ENCODE results near the gene FASLG. TPM values are rescaled to one million over a fixed set of nuclear protein-coding genes. Genes with fewer than 3 reads are reported as not detected.
"Not testable (repeated sequence)": the region's sequence is repeated elsewhere in the genome, so short reads cannot be mapped to it uniquely, and the experiment has no call there.

FASLG gene
- total RNA-seq (2014; rRNA removed; shearing (Covaris generic)): not detected in 2 replicates

- DNase-seq (ENCODE audit: low read depth): no peak
These were observed at the start of gene FASLG for GRCh38 chr1:172658871-172659453. FASLG (plus strand) TSS chr1:172659103; CDS start chr1:172659202, 99 bp downstream.

- DNase-seq (ENCODE audit: low read depth): peak; percentile 19
These were observed 49.4 kb upstream of the FASLG start for GRCh38 chr1:172609528-172609927.

GRCh38 chr1:172612478-172612877 lies 46.4 kb upstream of the FASLG start:
- DNase-seq (ENCODE audit: low read depth): no peak

GRCh38 chr1:172613294-172613693 lies 45.6 kb upstream of the FASLG start:
- no peak for DNase-seq (ENCODE audit: low read depth)

- DNase-seq (ENCODE audit: low read depth): no peak
These were observed 42.7 kb upstream of the FASLG start for GRCh38 chr1:172616195-172616594.

- peak; percentile 35 for DNase-seq (ENCODE audit: low read depth)
These were observed 42.3 kb upstream of the FASLG start for GRCh38 chr1:172616636-172617035.

GRCh38 chr1:172620603-172621002 lies 38.3 kb upstream of the FASLG start:
- not testable (repeated sequence) for DNase-seq (ENCODE audit: low read depth)

- DNase-seq (ENCODE audit: low read depth): no peak
These were observed 36.4 kb upstream of the FASLG start for GRCh38 chr1:172622541-172622940.

- no peak for DNase-seq (ENCODE audit: low read depth)
These were observed 35.2 kb upstream of the FASLG start for GRCh38 chr1:172623748-172624147.

- no peak for DNase-seq (ENCODE audit: low read depth)
These were observed 32.1 kb upstream of the FASLG start for GRCh38 chr1:172626845-172627244.

- no peak for DNase-seq (ENCODE audit: low read depth)
These were observed 31.2 kb upstream of the FASLG start for GRCh38 chr1:172627702-172628101.

- DNase-seq (ENCODE audit: low read depth): no peak
These were observed 30.5 kb upstream of the FASLG start for GRCh38 chr1:172628401-172628800.

- DNase-seq (ENCODE audit: low read depth): no peak
These were observed 29.7 kb upstream of the FASLG start for GRCh38 chr1:172629170-172629569.

- no peak for DNase-seq (ENCODE audit: low read depth)
These were observed 29.3 kb upstream of the FASLG start for GRCh38 chr1:172629638-172630037.

GRCh38 chr1:172630056-172630818 lies 28.7 kb upstream of the FASLG start:
- no peak for DNase-seq (ENCODE audit: low read depth)

- DNase-seq (ENCODE audit: low read depth): no peak
These were observed 28.0 kb upstream of the FASLG start for GRCh38 chr1:172630868-172631267.

- peak; percentile 91 for DNase-seq (ENCODE audit: low read depth)
These were observed 21.4 kb upstream of the FASLG start for GRCh38 chr1:172637522-172637921.

- no peak for DNase-seq (ENCODE audit: low read depth)
These were observed 20.7 kb upstream of the FASLG start for GRCh38 chr1:172638249-172638648.

- DNase-seq (ENCODE audit: low read depth): peak; percentile 91
These were observed 19.7 kb upstream of the FASLG start for GRCh38 chr1:172638885-172639831.

- peak; percentile 36 for DNase-seq (ENCODE audit: low read depth)
These were observed 18.8 kb upstream of the FASLG start for GRCh38 chr1:172640111-172640510.

- DNase-seq (ENCODE audit: low read depth): no peak
These were observed 17.4 kb upstream of the FASLG start for GRCh38 chr1:172641492-172641891.

GRCh38 chr1:172642970-172643369 lies 15.9 kb upstream of the FASLG start:
- DNase-seq (ENCODE audit: low read depth): no peak

All from RPMI7951 (cell line).